ENCODE measurements around the gene ADM2. TPM values are rescaled to one million over a fixed set of nuclear protein-coding genes. Genes with fewer than 3 reads are reported as not detected.
A peak's percentile ranks its signal among the peaks of the same experiment; 100 is the strongest.

Gene ADM2
- total RNA-seq, 1 donor from 2014 or later, result 4.4 TPM

DNA sequence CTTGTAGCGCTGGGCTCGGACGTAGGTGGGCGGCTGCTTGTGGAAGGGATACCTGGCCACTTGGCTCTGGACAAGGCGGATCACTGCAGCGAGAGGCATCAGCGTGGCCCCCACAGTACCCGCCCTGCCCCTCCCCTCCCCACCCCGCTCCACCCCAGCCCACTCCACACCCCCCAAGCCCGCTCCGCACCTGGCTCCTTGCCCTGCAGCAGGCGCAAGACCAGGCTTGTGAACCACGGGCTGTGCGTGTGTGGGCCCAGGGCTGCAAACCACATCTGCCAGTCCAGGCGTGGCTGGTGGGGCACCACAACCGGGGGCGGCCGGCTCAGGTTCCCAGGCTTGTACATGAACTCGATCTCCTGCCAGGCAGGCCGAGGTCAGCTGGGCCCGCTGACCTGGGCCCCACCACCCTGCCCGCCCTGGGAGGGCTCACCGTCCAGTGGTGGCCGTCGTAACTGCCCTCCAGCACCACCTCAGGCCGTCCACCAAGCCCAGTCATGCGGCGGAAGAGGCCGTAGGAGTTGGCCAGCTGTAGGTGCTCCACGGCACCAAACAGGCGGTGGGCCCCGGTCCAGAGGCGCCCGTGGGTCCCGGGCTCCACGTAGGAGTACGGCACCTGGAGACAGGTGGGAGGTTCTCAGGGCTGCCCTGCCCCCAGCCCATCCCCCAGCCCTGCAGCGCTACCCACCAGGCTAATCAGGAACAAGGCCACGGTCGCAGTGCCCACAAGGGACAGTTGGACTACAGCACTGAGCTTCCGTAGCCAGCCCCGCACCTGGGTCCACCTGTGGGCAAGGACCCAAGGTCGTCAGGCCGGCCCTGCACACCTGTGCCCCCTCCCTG, 23.2 kb downstream of the ADM2 start:
- H3K4me3 ChIP-seq (ENCODE audit: low read depth, low read length), result no peak overlapping the region
- TF ChIP-seq CTCF (conservative IDR thresholded peaks at IDR 0.05; ENCODE audit: low read depth, low read length), result no peak
- DNase-seq (ENCODE audit: low read depth), result no peak

GRCh38 chr22:50505276-50505775, 24.0 kb downstream of the ADM2 start:
- no peak for DNase-seq (ENCODE audit: low read depth)
- no peak overlapping the region for H3K4me3 ChIP-seq (ENCODE audit: low read depth, low read length)
- no peak for TF ChIP-seq CTCF (conservative IDR thresholded peaks at IDR 0.05; ENCODE audit: low read depth, low read length)

GRCh38 chr22:50505776-50506610, 24.6 kb downstream of the ADM2 start:
- TF ChIP-seq CTCF (conservative IDR thresholded peaks at IDR 0.05; ENCODE audit: low read depth, low read length), result no peak
- H3K4me3 ChIP-seq (ENCODE audit: low read depth, low read length), result peak overlapping the region; percentile 99
- DNase-seq (ENCODE audit: low read depth), result no peak

- H3K4me3 ChIP-seq (ENCODE audit: low read depth, low read length), result peak overlapping the region; percentile 99
- DNase-seq (ENCODE audit: low read depth), result no peak
- no peak for TF ChIP-seq CTCF (conservative IDR thresholded peaks at IDR 0.05; ENCODE audit: low read depth, low read length)
Measured at GRCh38 chr22:50506611-50507420, 25.5 kb downstream of the ADM2 start.

DNA sequence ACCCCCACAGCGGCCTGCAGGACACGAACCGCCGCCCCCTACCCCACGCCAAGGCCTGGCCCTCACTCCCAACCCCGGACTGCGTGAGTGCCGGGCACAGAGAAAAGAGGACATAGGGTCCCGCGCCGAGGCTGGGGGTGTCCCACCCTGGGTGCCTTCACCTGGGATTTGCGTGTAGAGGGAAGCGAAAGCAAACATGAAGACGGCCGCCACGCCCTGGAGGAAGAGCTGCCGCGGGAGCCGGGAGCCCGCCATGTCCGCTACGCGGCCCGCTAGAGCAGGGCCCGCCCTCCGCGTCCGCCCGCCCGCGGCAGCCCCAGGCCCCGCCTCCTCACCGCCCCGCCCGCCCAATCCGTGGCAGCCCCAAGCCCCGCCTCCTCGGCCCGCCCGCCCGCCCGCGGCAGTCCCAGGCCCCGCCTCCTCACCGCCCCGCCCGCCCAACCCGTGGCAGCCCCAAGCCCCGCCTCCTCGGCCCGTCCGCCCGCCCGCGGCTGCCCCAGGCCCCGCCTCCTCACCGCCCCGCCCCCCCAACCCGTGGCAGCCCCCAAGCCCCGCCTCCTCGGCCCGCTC, 26.2 kb downstream of the ADM2 start, which contains the start of gene LMF2:
Gene LMF2, minus strand, starts transcription at position 282 of the 570 bp plus-strand sequence. Its CDS starts 27 bp downstream, at position 255.
- DNase-seq (ENCODE audit: low read depth), result no peak

More for the DNA sequence above, 26.2 kb downstream of the ADM2 start, which contains the start of gene LMF2:
- H3K4me3 ChIP-seq (ENCODE audit: low read depth, low read length), result peak within 1 kb of the TSS; percentile 99
- TF ChIP-seq CTCF (conservative IDR thresholded peaks at IDR 0.05; ENCODE audit: low read depth, low read length), result no peak
